ENCODE data around the gene PGM3. TPM values are rescaled to one million over a fixed set of nuclear protein-coding genes. Genes with fewer than 3 reads are reported as not detected.

The PGM3 gene
- polyA plus RNA-seq, 1 experiment: 155 TPM

GRCh38 chr6:83138758-83139157 lies 54.3 kb downstream of the PGM3 start:
- Histone ChIP-seq H3K9me3 (ENCODE audit: control insufficient read depth, insufficient read depth, low read length) (no peaks in the 10 kb centered on the region), H3K27me3 (ENCODE audit: control insufficient read depth, insufficient read depth, low read length) (no peaks in the 10 kb centered on the region), H3K27ac (ENCODE audit: low read depth, low read length) (no peak overlapping the region), H3K4me3 (ENCODE audit: low read depth, low read length) (no peak overlapping the region)
- no peak for TF ChIP-seq CTCF (IDR thresholded peaks at IDR 0.05; ENCODE audit: low read depth, low read length)
- no peak for DNase-seq (ENCODE audit: low read depth, low spot score)
- ChIA-PET POLR2A (no interaction called here), CTCF (interaction anchor here (0.6 kb wide), 1 partner anchor 9 kb away, joined by 3 read pairs; no protein-coding TSS in a partner anchor)

GRCh38 chr6:83138118-83138722 lies 54.8 kb downstream of the PGM3 start:
- DNase-seq (ENCODE audit: low read depth, low spot score): no peak
- no peak for TF ChIP-seq CTCF (IDR thresholded peaks at IDR 0.05; ENCODE audit: low read depth, low read length)
- Histone ChIP-seq H3K27me3 (ENCODE audit: control insufficient read depth, insufficient read depth, low read length) (no peaks in the 10 kb centered on the region), H3K4me3 (ENCODE audit: low read depth, low read length) (no peak overlapping the region), H3K9me3 (ENCODE audit: control insufficient read depth, insufficient read depth, low read length) (no peaks in the 10 kb centered on the region), H3K27ac (ENCODE audit: low read depth, low read length) (no peak overlapping the region)
- POLR2A ChIA-PET: no interaction called here
- CTCF ChIA-PET: interaction anchor here (0.6 to 1.1 kb wide), 2 partner anchors 8 to 72 kb away, joined by 3 to 10 read pairs; partner anchors contain the start of gene UBE3D

- POLR2A ChIA-PET: no interaction called here
- no peak for DNase-seq (ENCODE audit: low read depth, low spot score)
- no peak overlapping the region for H3K4me3 ChIP-seq (ENCODE audit: low read depth, low read length)
- no peaks in the 10 kb centered on the region for H3K9me3 ChIP-seq (ENCODE audit: control insufficient read depth, insufficient read depth, low read length)
- CTCF ChIA-PET: interaction anchor here (4.0 kb wide), 1 partner anchor 66 kb away, joined by 21 read pairs; the partner anchor contains the start of genes DOP1A and UBE3D
- H3K27ac ChIP-seq (ENCODE audit: low read depth, low read length): no peak overlapping the region
- H3K27me3 ChIP-seq (ENCODE audit: control insufficient read depth, insufficient read depth, low read length): no peaks in the 10 kb centered on the region
- no peak for TF ChIP-seq CTCF (IDR thresholded peaks at IDR 0.05; ENCODE audit: low read depth, low read length)
These were observed 60.9 kb downstream of the PGM3 start for GRCh38 chr6:83132121-83132520.

GRCh38 chr6:83127976-83128375 lies 65.1 kb downstream of the PGM3 start:
- TF ChIP-seq CTCF (IDR thresholded peaks at IDR 0.05; ENCODE audit: low read depth, low read length): no peak
- Histone ChIP-seq H3K9me3 (ENCODE audit: control insufficient read depth, insufficient read depth, low read length) (no peaks in the 10 kb centered on the region), H3K27me3 (ENCODE audit: control insufficient read depth, insufficient read depth, low read length) (no peaks in the 10 kb centered on the region), H3K4me3 (ENCODE audit: low read depth, low read length) (no peak overlapping the region), H3K27ac (ENCODE audit: low read depth, low read length) (peak overlapping the region; percentile 75)
- DNase-seq (ENCODE audit: low read depth, low spot score): peak; percentile 10
- ChIA-PET CTCF (interaction anchor here (2.3 kb wide), 1 partner anchor 61 kb away, joined by 17 read pairs; the partner anchor contains the start of genes DOP1A and UBE3D), POLR2A (no interaction called here)

GRCh38 chr6:83127258-83127657 lies 65.8 kb downstream of the PGM3 start:
- H3K9me3 ChIP-seq (ENCODE audit: control insufficient read depth, insufficient read depth, low read length): no peaks in the 10 kb centered on the region
- no peak overlapping the region for H3K27ac ChIP-seq (ENCODE audit: low read depth, low read length)
- ChIA-PET POLR2A (no interaction called here), CTCF (interaction anchor here (2.3 kb wide), 1 partner anchor 61 kb away, joined by 17 read pairs; the partner anchor contains the start of genes DOP1A and UBE3D)
- DNase-seq (ENCODE audit: low read depth, low spot score): no peak
- TF ChIP-seq CTCF (IDR thresholded peaks at IDR 0.05; ENCODE audit: low read depth, low read length): no peak
- no peak overlapping the region for H3K4me3 ChIP-seq (ENCODE audit: low read depth, low read length)
- H3K27me3 ChIP-seq (ENCODE audit: control insufficient read depth, insufficient read depth, low read length): no peaks in the 10 kb centered on the region
